Fibroblast of the conjunctiva (primary cell): Measurements from ENCODE around the gene RTN4R.

Source experiments
- DNase-seq: peaks from one replicate; pipeline ENCODE4 v3.0.0-alpha.2; 2010; ENCODE audit warnings: low read depth

RTN4R gene

GRCh38 chr22:20229916-20230775, 38.0 kb downstream of the RTN4R start:
- DNase-seq, result no peak

GRCh38 chr22:20228939-20229272, 39.2 kb downstream of the RTN4R start:
- no peak for DNase-seq

- no peak for DNase-seq
Measured at GRCh38 chr22:20228055-20228938, 39.8 kb downstream of the RTN4R start.

GRCh38 chr22:20227363-20227762, 40.8 kb downstream of the RTN4R start:
- DNase-seq, result no peak

- no peak for DNase-seq
Measured at GRCh38 chr22:20226760-20227350, 41.3 kb downstream of the RTN4R start.

GRCh38 chr22:20226077-20226716, 41.9 kb downstream of the RTN4R start:
- DNase-seq, result no peak

- DNase-seq, result no peak
Measured at GRCh38 chr22:20225693-20225966, 42.5 kb downstream of the RTN4R start.

- DNase-seq, result no peak
Measured at GRCh38 chr22:20224917-20225692, 43.0 kb downstream of the RTN4R start.

- DNase-seq, result no peak
Measured at GRCh38 chr22:20224256-20224626, 43.9 kb downstream of the RTN4R start.

- no peak for DNase-seq
Measured at GRCh38 chr22:20223421-20224255, 44.5 kb downstream of the RTN4R start.

GRCh38 chr22:20222764-20223420, 45.2 kb downstream of the RTN4R start:
- no peak for DNase-seq

GRCh38 chr22:20221421-20222340, 46.4 kb downstream of the RTN4R start:
- no peak for DNase-seq

- DNase-seq, result no peak
Measured at GRCh38 chr22:20220629-20221026, 47.5 kb downstream of the RTN4R start.

- DNase-seq, result no peak
Measured at GRCh38 chr22:20219667-20220628, 48.2 kb downstream of the RTN4R start.

GRCh38 chr22:20218987-20219386, 49.1 kb downstream of the RTN4R start:
- DNase-seq, result no peak

GRCh38 chr22:20218326-20218872, 49.7 kb downstream of the RTN4R start:
- DNase-seq, result no peak

GRCh38 chr22:20217563-20217962, 50.6 kb downstream of the RTN4R start:
- DNase-seq, result no peak
